ENCODE results near the gene MAP7D1.

Gene MAP7D1

DNA sequence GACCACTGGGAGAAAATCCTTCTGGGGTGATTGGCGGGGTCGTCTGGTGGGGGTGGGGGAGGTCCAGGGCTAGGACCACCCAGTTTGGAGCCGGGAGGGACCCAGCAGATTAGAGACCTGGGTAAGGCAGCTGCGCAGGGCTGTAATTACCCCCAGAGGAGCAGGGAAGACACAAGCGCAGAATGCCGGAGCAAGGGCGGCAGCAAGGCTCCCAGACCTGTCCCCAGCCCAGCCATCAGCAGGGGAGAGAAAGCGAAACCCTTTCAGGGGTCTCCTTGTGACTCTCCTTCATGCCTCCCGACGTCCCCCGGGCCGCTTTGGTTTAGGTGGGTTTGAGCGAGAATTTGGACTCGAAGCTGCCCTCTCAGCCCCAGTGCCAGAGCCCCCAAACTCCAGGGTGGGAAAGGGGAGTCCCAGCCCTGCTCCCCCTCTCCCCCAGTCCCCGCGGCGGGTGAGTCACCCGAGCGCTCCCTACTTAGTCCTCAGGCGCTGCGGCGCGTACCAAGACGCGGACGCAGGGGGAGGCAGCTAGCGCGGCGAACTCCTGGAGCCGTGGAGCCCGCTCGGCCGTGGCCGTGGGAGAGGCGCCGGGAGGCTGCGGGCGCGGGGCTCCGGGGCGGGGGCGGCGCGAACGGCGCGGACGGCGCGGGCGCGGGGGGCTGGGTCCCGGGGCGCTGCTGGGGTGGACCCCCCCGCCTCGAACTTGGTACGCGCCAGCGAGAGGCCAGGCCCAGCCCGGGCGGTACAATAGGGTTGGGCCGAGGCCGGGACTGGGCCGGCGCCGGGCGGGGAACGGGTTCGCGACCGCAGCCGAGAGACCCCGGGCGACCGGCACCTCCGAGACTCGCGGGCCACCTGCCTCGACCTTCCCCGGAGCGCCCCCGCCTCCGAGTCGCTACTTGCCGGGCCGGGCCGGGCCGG is at the start of gene MAP7D1:
TSS of gene MAP7D1 (plus strand) at position 753 of the 921 bp plus-strand sequence. CDS start 258 bp downstream, outside the sequence.
- peak; percentile 51 for DNase-seq (ENCODE audit: low read depth)

DNA sequence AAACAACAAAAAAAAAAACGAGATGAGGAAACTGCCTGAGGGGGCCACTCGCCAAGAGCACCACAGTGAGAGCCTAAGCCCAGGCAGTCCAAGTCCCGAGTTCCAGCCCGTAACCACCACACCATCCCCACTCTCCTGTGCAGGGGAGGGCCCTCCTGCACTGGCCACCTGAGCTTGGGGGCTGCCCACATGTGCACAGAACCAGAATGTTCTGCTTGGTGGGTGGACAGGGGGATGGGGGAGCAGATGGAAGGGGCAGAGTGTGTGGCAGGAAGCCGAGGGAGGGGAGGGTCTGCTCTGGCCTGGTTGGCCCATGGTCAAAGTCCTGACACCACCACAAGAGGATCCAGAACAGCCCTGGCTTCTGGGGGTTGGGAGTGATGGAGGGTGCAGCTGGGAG is 49.7 kb upstream of the MAP7D1 start:
- no peak for DNase-seq (ENCODE audit: low read depth)

DNA sequence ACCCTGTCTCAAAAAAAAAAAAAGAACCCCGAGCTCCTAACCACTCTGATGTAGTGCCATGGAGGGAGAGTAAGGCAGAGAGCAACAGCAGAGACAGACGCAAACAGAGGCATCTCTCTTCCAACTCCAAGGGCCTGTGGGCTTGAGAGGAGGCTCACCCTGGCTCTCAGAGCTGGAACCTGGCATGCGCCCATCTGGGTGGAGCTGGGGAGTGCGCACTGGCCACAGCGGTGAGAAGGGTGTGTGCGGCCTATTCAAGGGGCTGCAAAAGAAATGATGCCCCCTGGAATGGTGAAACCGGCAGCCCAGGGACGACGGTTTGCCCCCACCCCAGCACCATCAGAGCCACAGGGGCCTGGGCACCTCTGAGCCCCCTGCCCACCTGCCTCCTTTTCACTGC is 48.6 kb upstream of the MAP7D1 start:
- no peak for DNase-seq (ENCODE audit: low read depth)

DNA sequence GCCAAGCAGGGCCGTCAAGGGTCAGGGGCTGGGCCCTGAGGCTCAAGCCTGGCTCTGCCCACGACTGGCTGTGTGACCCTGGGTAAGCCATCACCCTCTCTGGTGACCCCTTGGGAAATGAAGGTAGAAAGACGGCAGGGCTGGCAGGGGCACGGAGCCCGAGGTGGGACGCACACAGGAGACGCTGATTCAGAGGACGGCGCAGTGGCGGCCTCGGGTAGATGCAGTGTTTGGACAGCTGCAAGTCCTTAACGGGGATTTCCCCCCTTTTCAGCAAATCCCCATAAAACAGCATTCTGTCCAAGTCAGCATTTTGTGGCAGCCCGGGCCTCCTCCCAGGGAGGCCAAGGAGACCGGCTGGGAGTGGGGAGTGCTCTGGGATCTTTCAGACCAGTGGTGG is 47.6 kb upstream of the MAP7D1 start:
- DNase-seq (ENCODE audit: low read depth), result peak; percentile 49

DNA sequence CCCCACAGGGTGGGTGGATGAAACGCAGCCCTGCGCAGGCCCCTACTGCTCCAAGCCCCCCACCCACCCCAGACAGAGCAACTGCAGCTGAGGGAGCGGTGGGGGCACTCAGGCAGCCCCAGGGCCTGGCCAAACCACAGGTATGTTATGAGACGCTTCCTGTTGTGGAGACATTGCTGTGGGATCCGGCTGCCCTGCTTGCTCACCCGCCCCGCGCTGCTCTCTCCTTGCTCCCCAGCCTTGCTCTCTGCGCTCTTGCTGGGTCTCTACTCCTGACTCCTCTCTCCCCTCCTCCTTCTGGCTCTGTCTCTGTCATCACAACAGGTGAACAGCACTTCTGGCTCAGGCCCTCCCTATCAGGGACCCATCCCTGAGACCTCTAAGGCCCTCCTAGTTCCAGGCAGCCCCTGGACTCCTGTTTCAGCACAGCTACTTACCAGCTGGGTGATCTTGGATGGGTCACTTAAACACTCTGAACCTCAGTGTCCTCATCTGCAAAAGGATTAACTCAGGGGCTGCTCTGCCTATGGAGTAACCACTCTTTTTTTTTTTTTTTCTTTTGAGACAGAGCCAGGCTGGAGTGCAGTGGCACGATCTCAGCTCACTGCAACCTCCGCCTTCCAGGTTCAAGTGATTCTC is 46.8 kb upstream of the MAP7D1 start:
- DNase-seq (ENCODE audit: low read depth), result no peak

DNA sequence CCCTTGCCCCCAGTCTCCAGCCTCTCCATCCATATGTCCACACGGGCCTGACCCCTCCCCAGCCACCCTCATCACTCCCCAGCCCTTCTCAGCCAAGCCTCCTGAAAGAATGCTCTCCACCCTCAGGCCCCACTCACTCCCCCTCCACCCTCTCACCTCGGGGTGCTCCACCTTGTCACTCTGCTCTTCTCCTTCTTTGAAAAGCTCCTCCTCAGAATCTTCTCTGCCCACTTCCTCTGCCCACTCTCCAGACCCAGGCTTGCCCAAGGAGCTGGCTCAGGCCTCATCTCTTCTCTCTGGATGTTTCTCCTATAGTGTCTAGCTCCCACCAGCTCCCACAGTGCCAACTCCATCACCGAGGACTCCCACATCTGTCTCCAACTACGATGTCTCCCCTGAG is 44.8 kb upstream of the MAP7D1 start:
- no peak for DNase-seq (ENCODE audit: low read depth)

DNA sequence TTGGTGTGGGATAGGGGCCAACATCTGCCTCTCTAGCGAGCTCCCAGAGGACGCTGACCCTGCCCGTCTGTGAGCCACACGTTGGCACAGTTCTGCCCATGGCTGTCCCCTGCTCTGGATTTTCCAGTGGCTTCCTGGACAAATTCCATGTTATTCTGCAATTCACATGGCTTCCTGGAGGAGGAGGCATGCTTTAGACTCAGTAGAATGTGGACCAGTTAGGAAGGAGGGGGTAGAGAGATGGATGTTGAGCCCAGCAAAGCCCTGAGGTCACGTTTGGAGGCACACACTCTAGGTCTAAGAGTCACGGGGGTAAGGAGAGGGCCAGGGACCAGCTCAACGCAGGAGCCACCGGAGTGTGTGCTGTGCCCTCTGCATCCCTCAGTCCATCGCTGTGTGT is 43.1 kb upstream of the MAP7D1 start:
- DNase-seq (ENCODE audit: low read depth), result no peak

DNA sequence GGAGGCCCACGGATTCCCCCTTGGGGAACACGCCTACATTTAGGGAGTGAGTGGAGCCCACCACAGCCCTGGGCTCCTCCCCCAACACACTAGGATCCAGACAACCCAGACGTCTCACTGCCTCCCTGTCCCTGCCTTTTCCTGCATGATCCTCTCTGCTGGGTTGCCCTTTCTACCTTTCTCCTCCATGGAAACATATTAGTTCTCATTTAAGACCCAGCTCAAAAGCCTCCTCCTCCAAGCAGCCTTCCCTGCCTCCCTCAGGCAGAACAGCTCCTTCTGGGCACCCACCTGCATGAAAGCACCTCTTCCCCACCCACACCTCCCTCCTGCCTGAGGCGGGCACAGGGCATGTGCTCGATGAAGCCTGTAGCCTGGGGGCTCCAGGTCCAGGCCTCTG is 41.6 kb upstream of the MAP7D1 start:
- DNase-seq (ENCODE audit: low read depth), result no peak

DNA sequence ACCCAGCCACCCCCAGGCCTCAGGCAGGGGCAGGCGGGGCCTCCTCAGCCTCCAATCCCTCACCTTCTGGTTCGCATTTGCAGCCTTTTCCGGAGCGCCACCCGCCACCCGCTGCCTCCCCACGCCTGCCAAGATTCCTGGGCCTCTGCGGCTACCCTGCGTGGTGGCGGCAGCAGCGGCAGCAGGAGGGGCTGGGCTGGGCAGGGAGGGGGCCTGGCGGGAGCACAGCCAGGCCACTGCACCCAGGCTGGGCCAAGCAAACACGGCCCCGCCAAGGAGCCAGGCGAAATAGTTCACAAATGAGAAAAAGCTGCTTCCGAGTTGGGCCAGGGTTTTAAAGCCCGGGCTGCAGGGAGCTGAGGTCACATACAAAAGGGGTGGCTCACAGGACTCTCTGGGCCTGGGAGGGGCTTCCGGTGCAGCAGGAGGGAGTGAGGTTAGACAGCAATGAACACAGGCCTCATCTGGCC is 40.7 kb upstream of the MAP7D1 start:
- peak; percentile 75 for DNase-seq (ENCODE audit: low read depth)

DNA sequence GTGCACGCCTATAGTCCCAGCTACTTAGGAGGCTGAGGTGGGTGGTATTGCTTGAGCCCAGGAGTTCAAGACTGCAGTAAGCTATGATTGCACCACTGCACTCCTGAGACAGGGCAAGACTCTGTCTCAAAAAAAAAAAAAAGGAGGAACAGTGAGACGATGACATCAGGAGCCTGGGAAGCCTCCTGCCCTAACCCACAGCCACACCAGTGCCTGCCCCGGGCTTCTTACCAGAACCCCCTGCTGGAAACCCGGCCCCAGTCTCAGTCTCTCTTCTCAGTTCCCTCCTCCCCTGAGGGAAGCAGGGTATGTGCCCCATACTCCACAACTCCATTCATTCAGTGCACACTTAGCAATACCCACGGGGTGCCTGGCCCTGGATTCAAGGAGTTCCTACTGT is 40.0 kb upstream of the MAP7D1 start:
- no peak for DNase-seq (ENCODE audit: low read depth)

DNA sequence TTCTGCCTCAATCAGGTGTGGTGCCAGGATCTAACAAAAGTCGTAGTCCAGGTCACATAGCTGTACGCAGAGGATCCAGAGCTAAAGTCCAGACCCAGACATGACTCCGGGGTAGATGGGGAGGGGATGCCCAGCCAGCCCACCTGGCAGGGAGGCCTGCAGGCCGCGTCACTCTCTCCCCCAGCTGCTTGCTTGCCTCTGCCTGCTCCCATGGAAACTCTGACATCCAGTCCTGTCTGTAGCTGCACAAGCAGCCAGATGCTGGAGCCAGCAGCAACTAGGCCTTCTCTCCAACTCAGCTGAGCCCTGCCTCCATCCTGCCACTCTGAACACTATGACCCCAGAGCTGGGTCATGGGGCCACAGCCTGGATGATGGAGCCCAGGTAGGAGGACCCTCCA is 39.1 kb upstream of the MAP7D1 start:
- DNase-seq (ENCODE audit: low read depth), result no peak

DNA sequence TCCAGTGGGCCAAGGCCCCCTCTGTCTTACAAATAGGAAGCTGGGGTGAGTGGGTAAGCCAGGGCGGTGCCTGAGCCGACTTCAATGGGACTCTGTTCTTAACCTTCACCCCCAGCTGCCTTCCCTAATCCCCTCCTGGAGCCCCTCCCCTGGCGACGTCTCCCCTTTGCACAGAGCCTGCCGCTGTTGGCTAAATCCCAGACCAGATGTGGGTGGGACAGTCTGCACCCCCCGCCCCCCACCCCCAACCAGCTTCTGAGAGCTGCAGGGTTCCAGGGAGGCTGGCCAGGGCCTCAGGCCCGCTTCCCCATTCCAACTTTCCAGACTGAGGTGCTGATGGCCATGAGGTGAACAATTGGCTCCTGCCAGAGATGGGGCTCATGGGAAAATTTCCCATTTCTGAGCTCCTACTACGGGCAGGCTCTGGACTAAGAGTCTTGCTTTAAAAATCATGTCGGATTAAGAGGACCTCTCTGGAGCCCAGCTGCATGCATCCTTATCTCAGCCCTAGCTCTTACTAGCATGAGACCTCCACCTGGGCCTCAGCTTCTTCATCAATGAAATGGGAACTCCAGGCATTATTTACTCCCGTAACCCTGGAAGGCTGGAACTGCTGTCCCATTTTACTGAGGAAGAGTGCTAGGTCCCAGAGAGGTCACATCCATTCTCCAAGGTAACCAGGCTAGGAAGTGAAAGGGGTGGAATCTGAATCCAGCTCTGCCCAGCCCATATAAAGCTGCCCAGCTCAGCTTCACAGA is 37.3 kb upstream of the MAP7D1 start:
- no peak for DNase-seq (ENCODE audit: low read depth)

DNA sequence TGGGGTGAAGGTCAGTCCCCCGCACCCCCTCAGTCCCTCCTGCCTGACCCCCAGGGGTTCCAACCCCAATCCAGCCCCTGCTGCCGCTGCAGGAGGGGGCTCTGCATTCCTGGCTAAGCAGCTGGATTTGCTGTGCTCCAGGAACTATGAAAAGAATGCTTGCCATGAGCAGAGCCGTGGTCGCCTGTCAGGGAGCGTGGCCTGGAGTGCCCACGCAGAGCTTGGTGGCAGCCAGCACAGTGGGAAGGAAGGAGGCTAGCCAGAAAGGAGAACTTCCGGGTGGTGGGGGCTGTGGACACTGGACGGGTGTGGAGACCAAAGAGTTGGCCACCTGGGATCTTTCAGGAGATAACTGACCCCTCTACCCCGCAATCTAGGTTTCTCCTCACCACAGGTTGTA is 36.5 kb upstream of the MAP7D1 start:
- no peak for DNase-seq (ENCODE audit: low read depth)

DNA sequence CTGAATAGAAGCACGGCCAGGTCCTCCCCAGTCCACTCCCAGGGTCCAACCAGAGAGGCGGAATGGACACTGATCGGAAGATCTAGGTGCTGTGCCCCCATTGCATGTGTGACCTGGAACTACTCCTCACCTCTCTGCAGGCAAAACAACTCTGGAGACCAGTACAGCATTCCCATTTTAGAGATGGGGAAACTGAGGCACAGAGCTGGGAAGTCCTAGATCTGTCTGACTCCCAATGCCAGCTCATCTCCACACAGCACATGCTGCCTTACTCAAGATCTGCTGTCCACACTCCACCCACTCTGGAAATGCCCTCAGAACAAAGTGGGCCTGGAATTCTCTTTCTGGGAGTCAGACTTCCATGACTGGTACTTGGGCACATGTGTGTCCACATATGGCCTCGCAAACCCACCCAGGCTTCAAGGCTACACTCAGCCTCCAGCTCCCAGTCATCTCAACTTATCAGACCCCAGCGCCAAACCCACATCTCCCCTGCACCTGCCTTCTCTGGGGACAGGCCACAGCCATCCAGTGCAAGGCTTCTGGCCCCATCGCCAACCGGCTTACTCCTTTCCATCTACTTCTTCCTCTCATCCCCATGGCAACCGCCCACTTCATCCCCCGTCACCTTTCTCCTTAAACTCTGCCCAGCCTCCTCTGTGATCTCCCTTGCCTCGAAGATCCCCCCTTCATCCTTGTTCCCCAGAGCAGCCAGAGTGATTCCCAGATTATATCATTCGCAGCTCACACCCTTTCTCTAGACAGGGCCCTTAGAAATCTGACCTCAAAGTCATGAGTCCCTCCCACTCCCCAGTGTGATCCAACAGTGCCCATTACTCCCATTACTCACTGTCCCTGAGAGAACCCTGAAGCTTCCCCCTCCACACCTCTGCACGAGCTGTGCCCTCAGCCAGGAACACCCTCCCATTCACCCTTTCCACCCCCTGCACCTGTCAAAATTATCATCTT is 33.6 kb upstream of the MAP7D1 start:
- DNase-seq (ENCODE audit: low read depth), result no peak

DNA sequence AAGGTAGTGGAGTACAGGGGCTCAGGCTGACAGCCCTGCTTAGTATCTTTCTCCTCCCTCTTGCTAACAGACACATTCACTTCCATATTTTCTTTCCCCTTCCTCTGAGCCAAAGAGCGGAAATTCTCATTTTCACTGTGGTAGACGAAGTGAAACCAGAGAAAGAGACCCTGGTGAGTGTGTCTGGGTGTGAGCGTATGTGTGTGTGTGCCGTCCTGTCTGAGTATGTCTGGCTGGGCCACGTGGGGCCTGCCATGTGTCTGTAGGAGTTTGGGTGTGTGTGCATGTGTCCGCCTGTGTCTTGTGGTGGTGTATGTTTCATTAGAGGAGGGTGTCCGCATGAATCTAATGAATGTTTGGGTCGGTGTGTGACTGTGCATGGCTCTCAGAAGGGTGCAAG is 32.6 kb upstream of the MAP7D1 start:
- no peak for DNase-seq (ENCODE audit: low read depth)

DNA sequence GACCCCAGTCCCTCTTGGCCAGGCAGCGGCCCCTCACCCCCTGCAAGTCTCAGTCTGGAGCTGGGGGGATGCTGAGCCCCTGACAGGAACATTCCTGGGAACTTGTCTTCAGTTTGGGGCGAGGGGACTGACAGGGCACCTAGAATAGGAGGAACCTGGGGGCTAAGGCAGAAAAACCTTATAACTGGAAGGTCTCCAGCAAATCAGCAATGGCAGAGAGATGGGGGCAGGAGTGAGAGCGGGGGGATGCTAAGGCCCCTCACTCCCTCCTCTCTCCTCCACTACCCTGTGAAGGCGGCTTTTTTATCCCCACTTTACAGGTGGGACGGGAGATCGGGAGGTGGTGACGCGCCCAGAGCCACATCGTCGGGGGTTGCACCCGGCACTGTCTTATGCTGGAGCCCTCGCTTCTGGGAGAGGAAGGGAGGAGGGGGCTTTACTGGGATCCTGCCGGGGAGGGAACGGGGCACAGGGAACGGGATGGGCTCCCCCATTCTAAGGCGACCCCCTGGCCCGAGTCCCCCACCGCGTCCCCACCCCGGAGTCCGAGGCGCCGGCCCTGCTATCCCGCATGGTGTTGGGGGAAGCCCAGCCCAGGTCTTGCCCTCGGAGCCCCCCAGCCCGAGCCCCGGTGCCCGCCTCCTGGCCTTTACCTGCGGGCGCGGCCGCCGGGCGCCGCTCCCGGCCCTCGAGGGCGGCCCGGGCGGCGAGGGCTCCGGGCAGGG is 31.4 kb upstream of the MAP7D1 start:
- no peak for DNase-seq (ENCODE audit: low read depth)

DNA sequence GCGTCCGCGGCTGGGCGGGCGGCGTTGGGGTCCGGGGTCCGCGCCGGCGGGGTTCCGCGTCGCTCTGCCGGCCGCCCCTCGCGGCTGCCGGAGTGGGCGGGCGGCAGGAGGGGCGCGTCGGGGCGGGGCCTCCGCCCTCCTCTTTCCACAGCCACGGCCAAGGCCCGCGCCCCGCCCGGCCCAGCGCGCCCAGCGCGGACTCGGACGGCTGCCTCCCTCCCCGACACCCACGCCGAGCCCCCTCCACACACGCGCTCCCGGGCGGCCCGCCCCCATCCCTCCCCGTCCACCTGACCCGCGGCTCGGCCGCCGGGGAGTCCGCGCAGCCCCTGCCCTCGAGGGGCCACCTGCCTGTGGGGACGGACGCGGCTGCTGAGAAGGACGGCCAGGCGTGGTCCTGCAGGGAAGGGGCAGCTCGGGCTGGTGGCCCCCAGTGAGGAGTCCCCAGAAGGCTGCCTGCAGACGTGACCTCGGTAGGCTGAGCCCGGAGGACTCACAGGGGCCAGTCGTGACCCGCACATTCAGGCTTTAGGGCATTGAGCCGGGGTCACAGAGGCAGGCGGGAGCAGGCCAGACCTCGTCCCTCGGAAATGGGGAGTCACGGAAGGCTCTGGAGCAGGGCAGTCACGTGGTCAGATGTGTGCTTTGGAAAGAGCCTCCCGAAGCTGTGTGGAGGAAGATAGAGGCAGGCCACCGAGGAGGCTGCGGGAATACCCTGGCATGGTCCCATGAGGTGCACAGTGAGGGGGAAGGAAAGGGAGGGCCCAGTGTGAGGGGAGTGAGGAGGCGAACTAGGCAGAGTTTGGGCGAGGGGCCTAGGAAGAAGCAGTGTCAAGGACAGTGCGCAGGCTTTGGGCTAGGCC is 30.6 kb upstream of the MAP7D1 start, which contains the start of gene COL8A2:
TSS of gene COL8A2 (minus strand) at position 94 of the 863 bp plus-strand sequence. CDS start 24,980 bp downstream, outside the sequence.
- no peak for DNase-seq (ENCODE audit: low read depth)

DNA sequence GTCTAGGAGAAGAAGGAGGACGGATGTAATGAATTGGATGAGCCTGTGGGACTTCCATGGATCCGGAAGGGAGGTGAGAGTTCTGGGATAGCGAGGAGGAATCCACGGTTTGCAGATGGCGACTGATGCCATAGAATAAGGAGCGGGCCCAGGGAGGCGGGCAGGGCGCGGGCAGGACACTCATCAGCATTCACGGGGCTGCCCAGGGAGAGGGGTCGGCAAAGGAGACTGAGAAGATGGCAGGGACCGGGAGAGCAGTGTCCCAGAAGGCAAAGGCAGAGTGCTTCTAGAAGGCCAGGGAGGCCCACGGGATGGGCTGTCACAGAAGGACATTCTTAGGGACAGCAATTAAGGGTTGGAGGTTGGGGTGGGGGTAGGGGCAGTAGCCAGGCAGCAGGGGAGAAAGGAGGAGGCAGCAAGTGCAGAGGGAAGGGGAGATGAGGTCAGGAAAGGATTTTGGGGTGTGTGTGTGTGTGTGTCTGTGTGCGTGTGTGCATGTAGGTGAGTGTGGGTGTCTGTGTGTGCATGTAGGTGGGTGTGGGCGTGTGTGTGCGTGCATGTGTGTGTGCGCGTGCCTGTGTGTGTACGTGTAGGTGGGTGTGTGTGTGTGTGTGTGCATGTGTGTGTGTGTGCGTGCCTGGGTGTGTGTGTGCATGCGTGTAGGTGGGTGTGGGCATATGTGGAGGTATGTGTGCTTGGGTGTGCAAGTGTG is 29.8 kb upstream of the MAP7D1 start:
- no peak for DNase-seq (ENCODE audit: low read depth)

All from fibroblast of the conjunctiva (primary cell).